ENCODE data around the gene GSTO2.
"Not testable (repeated sequence)": the region's sequence is repeated elsewhere in the genome, so short reads cannot be mapped to it uniquely, and the experiment has no call there.

GSTO2 gene

GRCh38 chr10:104247513-104248146, 21.4 kb upstream of the GSTO2 start:
- H3K79me2 ChIP-seq (ENCODE audit: insufficient read depth, low read length): no peaks in the 10 kb centered on the region
- TF ChIP-seq EZH2 (IDR thresholded peaks at IDR 0.05; ENCODE audit: borderline replicate concordance, low read depth, low read length, severe bottlenecking) (no peak), CTCF (IDR thresholded peaks at IDR 0.05; ENCODE audit: borderline replicate concordance, extremely low read depth, low read length, poor library complexity, severe bottlenecking) (no peak)
- H4K20me1 ChIP-seq (ENCODE audit: insufficient read depth, low read length): no peaks in the 10 kb centered on the region
- no peak overlapping the region for H3K9ac ChIP-seq (ENCODE audit: low read depth, low read length)
- H3K9me3 ChIP-seq (ENCODE audit: insufficient read depth, low read length, severe bottlenecking): peaks cover 7% of the 10 kb centered on the region
- no peak overlapping the region for H3K27ac ChIP-seq (ENCODE audit: low read length)
- no peak overlapping the region for H3K4me2 ChIP-seq (ENCODE audit: insufficient read depth, low read length)
- no peaks in the 10 kb centered on the region for H3K36me3 ChIP-seq (ENCODE audit: insufficient read depth, low read length)
- no peaks in the 10 kb centered on the region for H3K4me1 ChIP-seq (ENCODE audit: insufficient read depth, low read length)
- no peak overlapping the region for H2AFZ ChIP-seq (ENCODE audit: low read depth, low read length)
- H3K4me3 ChIP-seq (ENCODE audit: low read depth in 1 of 2, low read length in 2 of 2): no peak overlapping the region
- DNase-seq (no peak), ATAC-seq (ENCODE audit: insufficient read depth, low read depth) (peak; percentile 83)
- no peaks in the 10 kb centered on the region for H3K27me3 ChIP-seq (ENCODE audit: insufficient read depth, low read length, poor library complexity)

- H3K9me3 ChIP-seq (ENCODE audit: insufficient read depth, low read length, severe bottlenecking); H3K36me3 ChIP-seq (ENCODE audit: insufficient read depth, low read length); H3K27me3 ChIP-seq (ENCODE audit: insufficient read depth, low read length, poor library complexity); DNase-seq; H3K4me2 ChIP-seq (ENCODE audit: insufficient read depth, low read length); H3K27ac ChIP-seq (ENCODE audit: low read length); ATAC-seq (ENCODE audit: insufficient read depth, low read depth); H3K4me1 ChIP-seq (ENCODE audit: insufficient read depth, low read length); H3K4me3 ChIP-seq (ENCODE audit: low read depth in 1 of 2, low read length in 2 of 2); H4K20me1 ChIP-seq (ENCODE audit: insufficient read depth, low read length); H3K9ac ChIP-seq (ENCODE audit: low read depth, low read length); H2AFZ ChIP-seq (ENCODE audit: low read depth, low read length); H3K79me2 ChIP-seq (ENCODE audit: insufficient read depth, low read length): not testable (repeated sequence)
Measured at GRCh38 chr10:104248931-104249330, 20.1 kb upstream of the GSTO2 start.

GRCh38 chr10:104250371-104250770, 18.6 kb upstream of the GSTO2 start:
- TF ChIP-seq EZH2 (IDR thresholded peaks at IDR 0.05; ENCODE audit: borderline replicate concordance, low read depth, low read length, severe bottlenecking): no peak
- no peak for TF ChIP-seq CTCF (IDR thresholded peaks at IDR 0.05; ENCODE audit: borderline replicate concordance, extremely low read depth, low read length, poor library complexity, severe bottlenecking)
- Histone ChIP-seq H3K9me3 (ENCODE audit: insufficient read depth, low read length, severe bottlenecking) (peaks cover 7% of the 10 kb centered on the region), H2AFZ (ENCODE audit: low read depth, low read length) (no peak overlapping the region), H3K79me2 (ENCODE audit: insufficient read depth, low read length) (peaks cover 13% of the 10 kb centered on the region), H3K27ac (ENCODE audit: low read length) (no peak overlapping the region), H4K20me1 (ENCODE audit: insufficient read depth, low read length) (no peaks in the 10 kb centered on the region), H3K36me3 (ENCODE audit: insufficient read depth, low read length) (no peaks in the 10 kb centered on the region), H3K4me2 (ENCODE audit: insufficient read depth, low read length) (no peak overlapping the region), H3K4me1 (ENCODE audit: insufficient read depth, low read length) (peaks cover 11% of the 10 kb centered on the region), H3K4me3 (ENCODE audit: low read depth in 1 of 2, low read length in 2 of 2) (no peak overlapping the region), H3K27me3 (ENCODE audit: insufficient read depth, low read length, poor library complexity) (no peaks in the 10 kb centered on the region), H3K9ac (ENCODE audit: low read depth, low read length) (no peak overlapping the region)
- DNase-seq (no peak), ATAC-seq (ENCODE audit: insufficient read depth, low read depth) (no peak)

GRCh38 chr10:104251443-104251842, 17.5 kb upstream of the GSTO2 start:
- Histone ChIP-seq H2AFZ (ENCODE audit: low read depth, low read length) (no peak overlapping the region), H3K9me3 (ENCODE audit: insufficient read depth, low read length, severe bottlenecking) (peaks cover 4% of the 10 kb centered on the region), H3K79me2 (ENCODE audit: insufficient read depth, low read length) (peaks cover 24% of the 10 kb centered on the region), H3K4me1 (ENCODE audit: insufficient read depth, low read length) (peaks cover 20% of the 10 kb centered on the region), H3K4me2 (ENCODE audit: insufficient read depth, low read length) (no peak overlapping the region), H4K20me1 (ENCODE audit: insufficient read depth, low read length) (peaks cover 4% of the 10 kb centered on the region; the same call in 1 of the 2 replicates), H3K4me3 (ENCODE audit: low read depth in 1 of 2, low read length in 2 of 2) (no peak overlapping the region), H3K9ac (ENCODE audit: low read depth, low read length) (no peak overlapping the region), H3K36me3 (ENCODE audit: insufficient read depth, low read length) (no peaks in the 10 kb centered on the region), H3K27me3 (ENCODE audit: insufficient read depth, low read length, poor library complexity) (no peaks in the 10 kb centered on the region), H3K27ac (ENCODE audit: low read length) (no peak overlapping the region)
- DNase-seq (no peak), ATAC-seq (ENCODE audit: insufficient read depth, low read depth) (no peak)
- TF ChIP-seq CTCF (IDR thresholded peaks at IDR 0.05; ENCODE audit: borderline replicate concordance, extremely low read depth, low read length, poor library complexity, severe bottlenecking) (no peak), EZH2 (IDR thresholded peaks at IDR 0.05; ENCODE audit: borderline replicate concordance, low read depth, low read length, severe bottlenecking) (no peak)
